ENCODE results near the gene GLUL.
"Not testable (repeated sequence)": the region's sequence is repeated elsewhere in the genome, so short reads cannot be mapped to it uniquely, and the experiment has no call there.

GLUL gene

DNA sequence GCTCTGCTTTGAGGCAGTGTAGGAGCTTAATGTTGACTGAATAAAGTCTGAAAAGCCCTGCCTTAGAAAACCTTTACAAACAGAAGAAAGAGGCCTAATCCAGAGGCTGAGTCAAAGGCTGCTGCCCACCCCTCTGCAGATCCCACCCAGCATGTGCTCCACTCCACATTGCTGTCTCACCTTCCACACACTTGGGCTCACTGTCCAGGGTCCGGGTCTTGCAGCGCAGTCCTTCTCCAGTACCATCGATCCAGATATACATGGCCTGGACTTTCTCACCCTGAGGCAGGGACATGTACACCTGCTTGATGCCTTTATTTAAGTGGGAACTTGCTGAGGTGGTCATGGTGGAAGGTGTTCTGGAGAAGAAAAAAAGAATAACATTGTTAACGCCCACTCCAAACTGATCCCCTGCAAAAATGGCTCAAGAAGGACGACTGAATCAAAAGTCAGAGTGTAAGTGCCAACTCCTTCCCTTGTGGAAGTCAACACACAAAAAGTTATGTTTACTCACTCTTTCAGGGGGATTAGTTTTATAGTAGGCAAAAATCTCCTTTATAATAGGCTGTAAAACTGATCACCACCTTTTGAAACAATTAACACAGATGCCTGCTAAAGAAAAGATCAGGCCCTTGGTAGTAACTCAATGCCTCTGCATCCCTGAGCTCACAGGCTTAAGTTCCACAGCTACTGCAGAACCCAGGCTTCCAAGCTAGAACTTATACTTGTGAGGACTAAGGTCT, 3.0 kb downstream of the GLUL start:
- H3K27me3 ChIP-seq (ENCODE audit: control insufficient read depth, insufficient read depth, low read length), result no peaks in the 10 kb centered on the region
- H3K27ac ChIP-seq (ENCODE audit: low read depth, low read length), result no peak overlapping the region
- peaks cover 9% of the 10 kb centered on the region for H3K4me1 ChIP-seq (ENCODE audit: control insufficient read depth, insufficient read depth, low read length)
- H3K36me3 ChIP-seq (ENCODE audit: control insufficient read depth, insufficient read depth, low read length), result peaks cover 31% of the 10 kb centered on the region
- H3K4me3 ChIP-seq (ENCODE audit: low read length), result peak overlapping the region; percentile 72
- H3K9ac ChIP-seq (ENCODE audit: low read length), result no peak overlapping the region

DNA sequence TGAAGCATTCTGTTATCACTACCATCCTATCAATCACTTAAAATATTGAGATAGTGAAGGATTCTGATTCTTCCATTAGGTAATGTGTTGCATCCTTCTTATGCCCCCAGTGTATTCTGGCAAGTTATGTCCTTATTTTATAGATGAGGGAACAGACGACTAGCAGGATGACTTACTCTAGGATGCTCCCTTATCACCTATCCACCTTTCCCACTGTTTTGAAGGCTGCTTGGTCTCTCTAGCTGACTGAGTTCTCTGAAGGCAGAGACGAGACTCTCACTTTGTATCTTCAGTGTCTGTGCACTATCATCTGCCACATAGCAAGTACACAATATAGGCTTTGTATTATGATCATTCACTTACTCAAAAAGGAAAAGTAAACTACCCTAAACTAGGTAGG, 4.0 kb downstream of the GLUL start:
- H3K27me3 ChIP-seq (ENCODE audit: control insufficient read depth, insufficient read depth, low read length), result no peaks in the 10 kb centered on the region
- peaks cover 38% of the 10 kb centered on the region for H3K36me3 ChIP-seq (ENCODE audit: control insufficient read depth, insufficient read depth, low read length)
- no peak overlapping the region for H3K4me3 ChIP-seq (ENCODE audit: low read length)
- H3K9ac ChIP-seq (ENCODE audit: low read length), result no peak overlapping the region
- no peak overlapping the region for H3K27ac ChIP-seq (ENCODE audit: low read depth, low read length)
- peaks cover 5% of the 10 kb centered on the region for H3K4me1 ChIP-seq (ENCODE audit: control insufficient read depth, insufficient read depth, low read length)

DNA sequence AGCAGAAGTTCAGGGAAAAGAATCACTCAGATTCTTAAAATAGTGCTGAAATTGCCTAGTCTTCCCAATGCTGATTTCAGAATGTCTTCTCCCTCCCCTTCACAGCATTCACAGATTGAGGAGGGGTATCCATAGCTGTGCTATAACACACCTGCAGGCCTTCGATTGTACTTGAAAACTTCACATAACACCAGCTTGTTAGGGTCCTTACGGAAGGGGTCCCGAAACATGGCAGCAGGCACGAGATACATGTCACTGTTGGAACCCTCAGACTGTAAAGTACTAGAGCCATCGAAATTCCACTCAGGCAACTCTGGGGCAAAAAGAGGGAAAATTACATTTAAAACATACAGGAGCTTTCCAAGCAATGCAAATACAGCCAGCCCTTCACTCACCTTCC, 4.6 kb downstream of the GLUL start:
- Histone ChIP-seq H3K4me3 (ENCODE audit: low read length) (no peak overlapping the region), H3K9ac (ENCODE audit: low read length) (no peak overlapping the region), H3K27me3 (ENCODE audit: control insufficient read depth, insufficient read depth, low read length) (no peaks in the 10 kb centered on the region), H3K36me3 (ENCODE audit: control insufficient read depth, insufficient read depth, low read length) (peaks cover 43% of the 10 kb centered on the region), H3K4me1 (ENCODE audit: control insufficient read depth, insufficient read depth, low read length) (peaks cover 3% of the 10 kb centered on the region), H3K27ac (ENCODE audit: low read depth, low read length) (no peak overlapping the region)

DNA sequence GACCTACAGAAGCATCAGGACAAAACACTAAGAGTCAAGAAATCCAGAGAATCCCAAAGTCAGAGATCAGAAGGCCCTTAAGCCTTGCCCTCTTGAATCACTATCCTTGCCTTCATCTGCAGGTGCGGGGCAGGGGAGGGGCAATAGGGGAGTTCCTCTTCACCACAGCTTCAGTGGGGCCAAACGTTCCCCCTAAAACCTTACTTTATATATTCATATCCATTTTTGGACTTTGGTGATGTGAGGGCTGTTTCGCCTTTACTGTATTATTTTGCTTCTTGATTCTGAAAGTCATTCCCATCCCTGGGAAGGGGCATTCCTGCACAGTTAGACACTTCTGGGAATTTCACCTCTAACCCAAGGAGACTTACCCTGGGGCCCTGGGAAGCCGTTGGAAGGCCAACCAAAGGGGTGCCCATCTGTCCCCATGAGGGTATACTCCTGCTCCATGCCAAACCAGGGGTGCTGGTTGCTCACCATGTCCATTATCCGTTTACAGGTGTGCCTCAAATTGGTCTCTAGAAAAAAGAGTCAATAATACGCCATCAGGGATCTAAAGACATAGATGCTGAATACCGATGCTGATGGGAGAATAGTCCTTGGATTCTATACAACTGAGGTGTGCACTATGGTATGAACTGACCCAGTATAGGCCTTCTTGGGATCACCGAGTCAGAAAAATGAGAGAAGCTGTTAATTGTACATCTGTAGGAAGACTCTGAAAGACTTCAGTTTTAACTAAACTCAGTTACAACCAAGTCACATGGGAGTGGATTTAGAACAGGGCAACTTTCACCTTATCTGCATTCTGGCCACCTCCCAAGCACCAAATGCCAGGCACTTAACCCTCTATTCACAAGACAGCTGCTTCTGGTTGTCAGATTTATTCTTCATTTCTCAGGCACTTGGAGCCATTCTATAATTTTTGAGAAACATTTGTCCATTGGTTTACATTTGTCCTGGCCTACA, 5.4 kb downstream of the GLUL start:
- peaks cover 43% of the 10 kb centered on the region for H3K36me3 ChIP-seq (ENCODE audit: control insufficient read depth, insufficient read depth, low read length)
- H3K9ac ChIP-seq (ENCODE audit: low read length), result no peak overlapping the region
- no peak overlapping the region for H3K27ac ChIP-seq (ENCODE audit: low read depth, low read length)
- peaks cover 3% of the 10 kb centered on the region for H3K4me1 ChIP-seq (ENCODE audit: control insufficient read depth, insufficient read depth, low read length)
- no peak overlapping the region for H3K4me3 ChIP-seq (ENCODE audit: low read length)
- no peaks in the 10 kb centered on the region for H3K27me3 ChIP-seq (ENCODE audit: control insufficient read depth, insufficient read depth, low read length)

DNA sequence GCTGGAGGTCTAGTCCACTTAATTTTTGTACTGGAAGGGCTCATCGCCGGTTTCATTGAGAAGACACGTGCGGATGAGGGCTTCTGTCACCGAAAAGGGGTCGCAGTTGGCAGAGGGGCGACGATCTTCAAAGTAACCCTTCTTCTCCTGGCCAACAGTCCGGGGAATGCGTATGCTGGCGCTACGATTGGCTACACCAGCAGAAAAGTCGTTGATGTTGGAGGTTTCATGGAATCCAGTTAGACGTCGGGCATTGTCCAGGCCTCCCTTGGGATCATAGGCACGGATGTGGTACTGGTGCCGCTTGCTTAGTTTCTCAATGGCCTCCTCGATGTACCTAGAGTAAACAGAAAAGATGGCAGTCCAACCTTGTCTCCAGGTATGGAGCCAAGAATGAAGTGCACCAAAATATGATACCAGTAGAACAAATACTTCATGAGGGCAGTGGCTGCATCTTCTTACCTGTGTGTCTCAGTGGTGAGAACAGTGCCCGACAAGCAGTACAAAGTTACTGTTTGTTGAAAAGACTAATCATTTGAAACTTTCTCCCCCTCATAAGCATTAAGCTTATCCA, 7.1 kb downstream of the GLUL start:
- Histone ChIP-seq H3K27me3 (ENCODE audit: control insufficient read depth, insufficient read depth, low read length) (no peaks in the 10 kb centered on the region), H3K4me3 (ENCODE audit: low read length) (no peak overlapping the region), H3K36me3 (ENCODE audit: control insufficient read depth, insufficient read depth, low read length) (peaks cover 43% of the 10 kb centered on the region), H3K4me1 (ENCODE audit: control insufficient read depth, insufficient read depth, low read length) (peaks cover 3% of the 10 kb centered on the region), H3K27ac (ENCODE audit: low read depth, low read length) (no peak overlapping the region), H3K9ac (ENCODE audit: low read length) (no peak overlapping the region)

DNA sequence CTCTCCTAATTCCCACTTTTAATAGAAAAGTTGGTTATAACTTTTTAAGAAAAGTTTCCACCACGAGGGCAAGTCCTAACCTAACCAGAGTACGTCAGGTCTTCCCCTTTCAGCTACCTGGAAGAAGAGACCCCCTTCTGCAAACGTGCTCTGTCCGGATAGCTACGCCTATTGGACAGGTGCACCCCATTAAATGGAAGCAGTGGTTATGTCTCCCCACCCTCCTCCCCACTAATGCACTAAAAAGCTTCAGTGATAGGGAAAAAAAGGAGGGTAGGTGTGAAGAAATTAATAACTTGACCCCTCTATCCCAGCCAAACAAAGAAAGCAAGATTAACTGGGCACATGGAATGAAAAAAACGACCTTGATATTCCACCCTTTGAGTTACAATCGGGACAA, 7.7 kb downstream of the GLUL start:
- Histone ChIP-seq H3K27ac (ENCODE audit: low read depth, low read length) (no peak overlapping the region), H3K4me3 (ENCODE audit: low read length) (no peak overlapping the region), H3K27me3 (ENCODE audit: control insufficient read depth, insufficient read depth, low read length) (no peaks in the 10 kb centered on the region), H3K36me3 (ENCODE audit: control insufficient read depth, insufficient read depth, low read length) (peaks cover 43% of the 10 kb centered on the region), H3K4me1 (ENCODE audit: control insufficient read depth, insufficient read depth, low read length) (peaks cover under 1% of the 10 kb centered on the region), H3K9ac (ENCODE audit: low read length) (no peak overlapping the region)

DNA sequence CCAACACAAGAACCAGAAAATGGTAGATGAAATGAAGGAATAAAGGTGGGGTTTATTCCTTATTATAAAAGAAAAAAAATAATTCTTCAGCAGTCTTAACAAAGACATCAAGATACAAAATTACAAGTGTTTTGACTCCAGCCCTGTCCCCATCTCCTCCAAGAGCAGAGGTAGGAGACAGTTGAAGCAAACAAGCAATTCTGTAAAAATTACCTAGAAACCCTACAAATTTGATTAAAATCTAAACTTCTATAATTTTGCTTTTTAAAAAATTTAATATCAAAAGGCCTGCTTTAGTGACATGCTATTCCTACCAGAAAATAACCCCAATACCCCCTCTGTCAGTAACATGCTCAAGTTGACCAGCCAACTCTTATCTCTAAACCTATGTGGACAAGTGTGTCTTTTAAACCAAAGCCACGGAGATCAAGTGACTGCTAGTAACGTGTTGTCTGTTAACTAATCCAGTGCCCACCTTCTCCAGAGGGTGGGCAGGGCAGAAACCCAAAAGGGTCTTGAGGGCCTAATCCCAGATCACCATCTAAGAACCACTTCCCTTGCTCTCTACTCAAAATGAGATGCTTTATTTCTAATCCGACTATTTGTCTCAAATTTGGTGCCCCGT, 8.4 kb downstream of the GLUL start:
- Histone ChIP-seq H3K4me3 (ENCODE audit: low read length) (no peak overlapping the region), H3K4me1 (ENCODE audit: control insufficient read depth, insufficient read depth, low read length) (no peaks in the 10 kb centered on the region), H3K36me3 (ENCODE audit: control insufficient read depth, insufficient read depth, low read length) (peaks cover 39% of the 10 kb centered on the region), H3K9ac (ENCODE audit: low read length) (no peak overlapping the region), H3K27me3 (ENCODE audit: control insufficient read depth, insufficient read depth, low read length) (no peaks in the 10 kb centered on the region), H3K27ac (ENCODE audit: low read depth, low read length) (no peak overlapping the region)

DNA sequence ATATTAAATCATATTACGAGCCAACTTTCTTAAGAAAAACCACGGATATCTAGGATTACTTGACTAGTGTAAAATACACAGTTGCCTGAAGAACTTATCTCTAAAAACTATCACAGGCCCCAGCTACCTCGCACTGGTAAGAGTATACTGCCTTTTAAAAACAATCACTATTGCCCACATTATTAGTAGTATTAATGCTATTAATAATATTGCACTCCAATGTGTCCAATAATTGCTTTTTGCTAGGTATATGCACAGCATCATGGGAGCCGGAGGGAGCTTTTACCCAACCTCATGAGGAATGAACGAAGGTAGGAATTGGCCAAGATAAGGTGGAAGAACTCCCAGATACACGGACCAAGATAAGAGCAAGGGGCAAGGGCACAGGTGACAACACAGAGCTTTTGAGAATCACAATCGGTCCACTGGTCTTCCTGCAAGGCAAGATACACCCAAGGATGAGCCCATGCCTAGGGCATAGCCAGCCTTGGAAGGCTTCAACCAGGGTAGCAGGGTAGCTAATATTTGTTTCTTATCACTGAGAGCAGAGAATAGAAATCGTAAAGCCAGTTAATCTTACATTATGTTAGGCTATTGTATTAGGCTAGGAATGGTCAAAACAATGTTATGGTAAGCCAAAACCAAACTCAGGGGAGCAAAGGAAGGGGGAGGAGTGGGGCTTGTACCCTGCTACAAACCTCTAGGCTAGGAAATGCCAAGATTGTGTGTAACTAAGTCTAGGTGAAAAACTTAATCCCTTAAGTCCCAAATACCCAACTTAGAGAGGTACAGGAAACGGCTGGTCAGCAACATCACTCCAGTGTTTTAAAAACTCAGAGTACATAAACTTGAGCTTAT, 9.4 kb downstream of the GLUL start:
- Histone ChIP-seq H3K27me3 (ENCODE audit: control insufficient read depth, insufficient read depth, low read length) (no peaks in the 10 kb centered on the region), H3K4me1 (ENCODE audit: control insufficient read depth, insufficient read depth, low read length) (no peaks in the 10 kb centered on the region), H3K27ac (ENCODE audit: low read depth, low read length) (no peak overlapping the region), H3K36me3 (ENCODE audit: control insufficient read depth, insufficient read depth, low read length) (peaks cover 36% of the 10 kb centered on the region), H3K4me3 (ENCODE audit: low read length) (no peak overlapping the region), H3K9ac (ENCODE audit: low read length) (no peak overlapping the region)

DNA sequence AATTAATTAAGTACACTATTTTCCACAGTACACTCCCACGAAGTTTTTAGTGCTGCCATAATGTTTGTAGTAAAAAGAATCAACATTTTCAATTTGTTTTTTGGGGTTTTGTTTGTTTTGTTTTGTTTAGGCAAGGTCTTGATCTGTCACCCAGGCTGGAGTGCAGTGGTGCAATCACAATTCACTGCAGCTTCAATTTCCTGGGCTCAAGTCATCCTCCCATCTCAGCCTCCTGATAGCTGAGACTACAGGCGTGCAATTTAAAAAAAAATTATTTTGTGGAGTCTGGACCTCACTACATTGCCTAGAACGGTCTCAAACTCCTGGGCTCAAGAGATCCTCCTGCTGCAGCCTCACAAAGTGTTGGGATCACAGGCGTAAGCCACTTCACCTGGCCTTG, 11.4 kb downstream of the GLUL start:
- Histone ChIP-seq H3K4me3 (ENCODE audit: low read length) (no peak overlapping the region), H3K27me3 (ENCODE audit: control insufficient read depth, insufficient read depth, low read length) (no peaks in the 10 kb centered on the region), H3K27ac (ENCODE audit: low read depth, low read length) (no peak overlapping the region), H3K36me3 (ENCODE audit: control insufficient read depth, insufficient read depth, low read length) (peaks cover 19% of the 10 kb centered on the region), H3K4me1 (ENCODE audit: control insufficient read depth, insufficient read depth, low read length) (no peaks in the 10 kb centered on the region), H3K9ac (ENCODE audit: low read length) (no peak overlapping the region)

DNA sequence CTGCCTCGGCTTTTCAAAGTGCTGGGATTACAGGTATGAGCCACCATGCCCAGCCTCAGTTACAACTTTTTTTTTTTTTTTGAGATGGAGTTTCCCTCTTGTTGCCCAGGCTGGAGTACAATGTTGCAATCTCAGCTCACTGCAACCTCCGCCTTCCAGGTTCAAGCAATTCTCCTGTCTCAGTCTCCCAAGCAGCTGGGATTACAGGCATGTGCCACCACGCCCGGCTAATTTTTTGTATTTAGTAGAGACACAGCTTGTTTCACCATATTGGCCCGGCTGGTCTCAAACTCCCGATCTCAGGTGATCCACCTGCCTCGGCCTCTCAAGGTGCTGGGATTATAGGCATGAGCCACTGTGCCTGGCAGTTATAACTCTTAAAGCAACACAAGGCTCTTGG, 11.8 kb downstream of the GLUL start:
- H3K9ac ChIP-seq (ENCODE audit: low read length); H3K27ac ChIP-seq (ENCODE audit: low read depth, low read length): not testable (repeated sequence)

DNA sequence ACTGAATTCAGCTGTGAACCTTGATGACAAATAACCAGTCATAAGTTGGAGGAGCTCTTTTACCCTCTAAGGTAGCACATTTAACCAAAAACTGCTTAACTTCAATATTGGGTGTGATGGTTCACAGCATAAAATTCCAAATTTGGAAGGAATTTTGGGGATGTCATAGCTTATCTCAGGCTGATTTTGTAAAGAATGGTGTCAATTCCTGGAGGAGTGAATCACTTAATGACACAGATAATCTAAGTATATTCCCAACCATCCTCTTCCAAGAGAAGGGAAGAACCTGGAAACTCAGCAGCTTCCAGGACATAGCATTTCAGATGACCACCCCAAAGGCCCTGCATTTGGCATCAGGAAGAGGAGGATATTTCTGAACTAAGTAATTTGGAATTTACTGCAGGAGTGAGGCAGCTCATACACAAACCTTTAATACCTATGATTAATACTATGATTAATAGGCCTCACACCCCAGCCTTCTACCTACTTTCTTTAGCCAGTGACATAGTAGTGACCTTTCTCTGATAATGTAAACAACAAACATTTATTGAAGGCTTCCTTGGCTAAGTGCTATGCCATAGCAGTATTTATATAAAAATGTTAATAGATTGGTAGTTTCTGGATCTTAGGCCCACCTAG, 14.5 kb downstream of the GLUL start:
- Histone ChIP-seq H3K4me3 (ENCODE audit: low read length) (no peak overlapping the region), H3K4me1 (ENCODE audit: control insufficient read depth, insufficient read depth, low read length) (no peaks in the 10 kb centered on the region), H3K27ac (ENCODE audit: low read depth, low read length) (no peak overlapping the region), H3K9ac (ENCODE audit: low read length) (no peak overlapping the region), H3K27me3 (ENCODE audit: control insufficient read depth, insufficient read depth, low read length) (no peaks in the 10 kb centered on the region), H3K36me3 (ENCODE audit: control insufficient read depth, insufficient read depth, low read length) (no peaks in the 10 kb centered on the region)

More for the DNA sequence above, 11.8 kb downstream of the GLUL start:
- not testable (repeated sequence) for H3K27me3 ChIP-seq (ENCODE audit: control insufficient read depth, insufficient read depth, low read length); H3K4me1 ChIP-seq (ENCODE audit: control insufficient read depth, insufficient read depth, low read length); H3K4me3 ChIP-seq (ENCODE audit: low read length)
- H3K36me3 ChIP-seq (ENCODE audit: control insufficient read depth, insufficient read depth, low read length), result peaks cover 19% of the 10 kb centered on the region
